GM19455 (cell line): ENCODE results near the gene WDPCP.
"Not testable (repeated sequence)": the region's sequence is repeated elsewhere in the genome, so short reads cannot be mapped to it uniquely, and the experiment has no call there.

Source experiments
- ATAC-seq: cut with Tn5 transposase; IDR thresholded peaks from one replicate; pipeline ENCODE4 v1.9.1; 2021; ENCODE audit not compliant: unreplicated experiment

WDPCP gene

GRCh38 chr2:63465633-63466032, 122.6 kb downstream of the WDPCP start:
- no peak for ATAC-seq

GRCh38 chr2:63463142-63463541, 125.1 kb downstream of the WDPCP start:
- ATAC-seq: no peak

GRCh38 chr2:63446658-63447057, 141.6 kb downstream of the WDPCP start:
- ATAC-seq: no peak

GRCh38 chr2:63444565-63445288, 143.6 kb downstream of the WDPCP start:
- no peak for ATAC-seq

- no peak for ATAC-seq
Observed at GRCh38 chr2:63440612-63441011, 147.7 kb downstream of the WDPCP start.

GRCh38 chr2:63438181-63438580, 150.1 kb downstream of the WDPCP start:
- no peak for ATAC-seq

- no peak for ATAC-seq
Observed at GRCh38 chr2:63436488-63436887, 151.8 kb downstream of the WDPCP start.

GRCh38 chr2:63435070-63435469, 153.2 kb downstream of the WDPCP start:
- no peak for ATAC-seq

- no peak for ATAC-seq
Observed at GRCh38 chr2:63434024-63435001, 154.0 kb downstream of the WDPCP start.

GRCh38 chr2:63432373-63432772, 155.9 kb downstream of the WDPCP start:
- no peak for ATAC-seq

GRCh38 chr2:63425606-63426005, 162.7 kb downstream of the WDPCP start:
- ATAC-seq: no peak

GRCh38 chr2:63425079-63425416, 163.2 kb downstream of the WDPCP start:
- no peak for ATAC-seq

- peak; percentile 97 for ATAC-seq
Observed at GRCh38 chr2:63424329-63425078, 163.8 kb downstream of the WDPCP start.

GRCh38 chr2:63422556-63422955, 165.7 kb downstream of the WDPCP start:
- ATAC-seq: no peak

- ATAC-seq: no peak
Observed at GRCh38 chr2:63408530-63408929, 179.7 kb downstream of the WDPCP start.

GRCh38 chr2:63406641-63407040, 181.6 kb downstream of the WDPCP start:
- ATAC-seq: no peak

GRCh38 chr2:63403820-63404219, 184.5 kb downstream of the WDPCP start:
- ATAC-seq: no peak

GRCh38 chr2:63402889-63403288, 185.4 kb downstream of the WDPCP start:
- not testable (repeated sequence) for ATAC-seq

- ATAC-seq: no peak
Observed at GRCh38 chr2:63399156-63399555, 189.1 kb downstream of the WDPCP start.

- no peak for ATAC-seq
Observed at GRCh38 chr2:63379451-63379850, 208.8 kb downstream of the WDPCP start.

GRCh38 chr2:63378589-63378988, 209.7 kb downstream of the WDPCP start:
- no peak for ATAC-seq
